Measurements from ENCODE around the gene CHKA.

CHKA gene

DNA sequence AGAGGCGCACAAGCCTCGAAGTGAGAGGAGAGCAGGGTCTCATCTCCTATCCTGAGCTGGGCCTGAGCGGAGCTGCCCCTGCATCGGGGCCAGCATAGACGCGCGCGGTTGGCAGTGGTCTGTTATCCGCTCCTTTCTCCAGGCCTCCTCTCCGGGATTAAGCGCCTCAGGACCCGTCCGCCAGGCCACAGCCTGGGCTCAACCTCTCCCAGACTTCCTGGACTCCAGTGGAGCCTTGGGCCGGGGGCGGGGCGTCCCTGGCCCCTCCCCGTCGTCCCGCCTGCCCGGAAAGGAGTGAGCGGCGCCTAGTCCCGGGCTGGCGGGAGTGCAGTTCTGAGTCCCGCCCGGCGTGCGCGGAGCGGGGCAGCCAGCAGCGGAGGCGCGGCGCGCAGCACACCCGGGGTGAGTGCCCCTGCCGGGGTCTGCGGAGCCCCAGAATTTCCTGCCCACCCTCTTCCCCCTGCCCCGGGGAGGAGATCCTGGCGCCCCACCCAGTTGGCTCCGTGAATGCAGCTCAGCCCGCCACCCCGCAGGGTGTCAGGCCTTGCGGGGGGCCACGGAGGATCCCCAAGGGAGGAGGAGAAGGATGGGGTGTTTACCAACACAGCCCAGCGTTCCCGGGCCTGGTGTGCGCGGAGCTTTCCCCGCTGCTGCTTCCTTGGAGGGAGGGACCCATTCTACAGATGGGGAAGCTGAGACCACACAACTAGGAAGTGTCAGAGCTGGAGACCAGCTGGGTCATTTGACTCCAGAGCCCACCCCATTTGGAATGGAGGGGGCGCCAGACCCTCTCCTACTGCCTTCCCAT lies 82.3 kb downstream of the CHKA start, which contains the start of gene TCIRG1:
Gene TCIRG1 (plus strand): TSS at position 308 of the 808 bp plus-strand sequence. CDS start 2,247 bp downstream, outside the sequence.
- no peaks in the 10 kb centered on the region; the same call in 1 of the 2 replicates for H4K20me1 ChIP-seq (ENCODE audit: insufficient read depth, low read length)
- no peak within 1 kb of the TSS for H3K4me3 ChIP-seq (ENCODE audit: low read depth in 1 of 2, low read length in 2 of 2)
- peaks cover 10% of the 10 kb centered on the region for H3K36me3 ChIP-seq (ENCODE audit: insufficient read depth, low read length)
- H3K4me1 ChIP-seq (ENCODE audit: insufficient read depth, low read length) = peaks cover 11% of the 10 kb centered on the region
- no peak within 1 kb of the TSS for H3K4me2 ChIP-seq (ENCODE audit: insufficient read depth, low read length)
- no peaks in the 10 kb centered on the region for H3K27me3 ChIP-seq (ENCODE audit: insufficient read depth, low read length, poor library complexity)
- ATAC-seq (ENCODE audit: insufficient read depth, low read depth) = no peak
- no peak for TF ChIP-seq EZH2 (IDR thresholded peaks at IDR 0.05; ENCODE audit: borderline replicate concordance, low read depth, low read length, severe bottlenecking)
- TF ChIP-seq, protein P1, sequence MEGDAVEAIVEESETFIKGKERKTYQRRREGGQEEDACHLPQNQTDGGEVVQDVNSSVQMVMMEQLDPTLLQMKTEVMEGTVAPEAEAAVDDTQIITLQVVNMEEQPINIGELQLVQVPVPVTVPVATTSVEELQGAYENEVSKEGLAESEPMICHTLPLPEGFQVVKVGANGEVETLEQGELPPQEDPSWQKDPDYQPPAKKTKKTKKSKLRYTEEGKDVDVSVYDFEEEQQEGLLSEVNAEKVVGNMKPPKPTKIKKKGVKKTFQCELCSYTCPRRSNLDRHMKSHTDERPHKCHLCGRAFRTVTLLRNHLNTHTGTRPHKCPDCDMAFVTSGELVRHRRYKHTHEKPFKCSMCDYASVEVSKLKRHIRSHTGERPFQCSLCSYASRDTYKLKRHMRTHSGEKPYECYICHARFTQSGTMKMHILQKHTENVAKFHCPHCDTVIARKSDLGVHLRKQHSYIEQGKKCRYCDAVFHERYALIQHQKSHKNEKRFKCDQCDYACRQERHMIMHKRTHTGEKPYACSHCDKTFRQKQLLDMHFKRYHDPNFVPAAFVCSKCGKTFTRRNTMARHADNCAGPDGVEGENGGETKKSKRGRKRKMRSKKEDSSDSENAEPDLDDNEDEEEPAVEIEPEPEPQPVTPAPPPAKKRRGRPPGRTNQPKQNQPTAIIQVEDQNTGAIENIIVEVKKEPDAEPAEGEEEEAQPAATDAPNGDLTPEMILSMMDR (IDR thresholded peaks at IDR 0.05; ENCODE audit: borderline replicate concordance, extremely low read depth, low read length, poor library complexity, severe bottlenecking) = no peak
- H3K9me3 ChIP-seq (ENCODE audit: insufficient read depth, low read length, severe bottlenecking) = no peaks in the 10 kb centered on the region
- H3K27ac ChIP-seq (ENCODE audit: low read length) = no peak within 1 kb of the TSS
- H3K79me2 ChIP-seq (ENCODE audit: insufficient read depth, low read length) = no peaks in the 10 kb centered on the region
- DNase-seq = peak; percentile 23
- peak within 1 kb of the TSS; percentile 16; the same call in 1 of the 2 replicates for H2AFZ ChIP-seq (ENCODE audit: low read depth, low read length)
- no peak within 1 kb of the TSS for H3K9ac ChIP-seq (ENCODE audit: low read depth, low read length)

DNA sequence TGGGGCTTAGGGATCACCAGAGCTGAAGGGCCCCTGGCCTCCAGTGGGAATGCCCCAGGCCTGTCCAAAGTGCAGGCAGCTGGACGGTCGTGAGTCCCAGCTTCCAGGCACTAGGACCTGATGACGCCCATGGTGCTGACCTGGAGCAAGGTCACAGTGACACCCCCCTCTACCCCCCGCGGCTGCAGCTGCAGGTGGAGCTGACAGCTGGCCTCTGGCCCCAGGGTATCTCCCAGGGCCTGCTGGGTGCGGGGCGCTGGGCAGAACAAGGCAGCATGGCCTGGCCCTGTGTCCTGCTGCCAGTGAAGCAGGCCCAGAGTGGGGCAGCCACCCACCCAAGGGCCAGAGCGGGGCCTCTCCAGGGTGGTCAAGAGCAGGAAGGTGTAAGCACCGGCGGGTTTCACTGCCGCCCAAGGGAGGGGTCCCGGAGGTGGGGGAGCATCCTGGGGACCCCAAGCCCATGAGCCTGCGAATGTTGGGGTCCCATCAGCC lies 82.9 kb downstream of the CHKA start:
- H3K4me1 ChIP-seq (ENCODE audit: insufficient read depth, low read length) = peaks cover 11% of the 10 kb centered on the region
- H3K36me3 ChIP-seq (ENCODE audit: insufficient read depth, low read length) = peaks cover 17% of the 10 kb centered on the region
- no peak overlapping the region for H3K4me2 ChIP-seq (ENCODE audit: insufficient read depth, low read length)
- H3K9ac ChIP-seq (ENCODE audit: low read depth, low read length) = no peak overlapping the region
- H3K4me3 ChIP-seq (ENCODE audit: low read depth in 1 of 2, low read length in 2 of 2) = no peak overlapping the region
- H3K27me3 ChIP-seq (ENCODE audit: insufficient read depth, low read length, poor library complexity) = no peaks in the 10 kb centered on the region
- H3K9me3 ChIP-seq (ENCODE audit: insufficient read depth, low read length, severe bottlenecking) = no peaks in the 10 kb centered on the region
- DNase-seq = no peak
- TF ChIP-seq EZH2 (IDR thresholded peaks at IDR 0.05; ENCODE audit: borderline replicate concordance, low read depth, low read length, severe bottlenecking) = no peak
- TF ChIP-seq, protein P1 (IDR thresholded peaks at IDR 0.05; ENCODE audit: borderline replicate concordance, extremely low read depth, low read length, poor library complexity, severe bottlenecking) = no peak
- ATAC-seq (ENCODE audit: insufficient read depth, low read depth) = no peak
- H3K27ac ChIP-seq (ENCODE audit: low read length) = no peak overlapping the region
- no peak overlapping the region for H2AFZ ChIP-seq (ENCODE audit: low read depth, low read length)
- H3K79me2 ChIP-seq (ENCODE audit: insufficient read depth, low read length) = no peaks in the 10 kb centered on the region; the same call in 1 of the 2 replicates
- H4K20me1 ChIP-seq (ENCODE audit: insufficient read depth, low read length) = peaks cover 2% of the 10 kb centered on the region

DNA sequence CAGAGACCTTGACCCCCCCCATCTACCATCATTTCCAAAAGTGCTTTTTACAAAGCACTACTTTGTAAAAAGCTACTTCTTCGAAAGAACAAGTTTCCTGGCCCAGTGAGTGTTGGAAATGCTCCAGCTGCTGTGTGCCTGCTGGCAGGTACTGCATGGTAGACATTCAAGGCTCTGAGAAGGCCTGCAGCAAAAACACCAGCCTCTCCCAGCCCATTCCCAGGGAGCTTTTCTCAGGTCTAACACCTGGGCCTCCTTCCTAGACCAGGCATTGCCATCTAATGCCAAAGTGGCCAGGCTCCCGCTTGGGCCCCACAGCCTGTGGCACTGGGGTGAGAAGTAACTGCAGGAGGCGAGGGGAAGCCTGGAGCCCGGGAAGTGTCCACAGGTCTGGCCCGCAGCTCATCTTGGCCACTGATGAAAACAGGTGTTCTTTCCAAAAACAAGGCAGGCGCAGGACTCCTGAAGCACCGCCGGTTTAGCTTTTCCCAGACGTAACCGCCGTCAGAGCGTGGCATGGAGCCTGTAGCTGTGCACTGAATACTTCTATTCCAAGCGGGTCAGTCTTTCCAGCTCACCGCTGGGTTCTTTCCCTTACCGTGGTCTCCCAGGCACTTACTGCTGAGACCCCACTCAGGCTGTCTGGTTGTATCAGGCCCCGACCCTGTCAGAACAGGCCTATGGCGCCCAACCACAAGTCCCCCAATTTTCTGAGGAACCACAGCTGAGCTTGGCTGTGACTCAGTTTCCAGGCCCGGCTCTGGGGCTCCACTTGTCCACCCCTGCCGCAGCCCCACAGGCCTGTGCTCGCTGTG lies 83.6 kb downstream of the CHKA start:
- H3K27ac ChIP-seq (ENCODE audit: low read length) = no peak overlapping the region
- H3K4me2 ChIP-seq (ENCODE audit: insufficient read depth, low read length) = no peak overlapping the region
- H3K4me3 ChIP-seq (ENCODE audit: low read depth in 1 of 2, low read length in 2 of 2) = no peak overlapping the region
- TF ChIP-seq, protein P1 (IDR thresholded peaks at IDR 0.05; ENCODE audit: borderline replicate concordance, extremely low read depth, low read length, poor library complexity, severe bottlenecking) = no peak
- no peak for TF ChIP-seq EZH2 (IDR thresholded peaks at IDR 0.05; ENCODE audit: borderline replicate concordance, low read depth, low read length, severe bottlenecking)
- DNase-seq (no peak), ATAC-seq (ENCODE audit: insufficient read depth, low read depth) (no peak)
- no peaks in the 10 kb centered on the region for H3K9me3 ChIP-seq (ENCODE audit: insufficient read depth, low read length, severe bottlenecking)
- no peaks in the 10 kb centered on the region for H3K27me3 ChIP-seq (ENCODE audit: insufficient read depth, low read length, poor library complexity)
- H3K79me2 ChIP-seq (ENCODE audit: insufficient read depth, low read length) = peaks cover 4% of the 10 kb centered on the region
- H4K20me1 ChIP-seq (ENCODE audit: insufficient read depth, low read length) = peaks cover 9% of the 10 kb centered on the region
- H2AFZ ChIP-seq (ENCODE audit: low read depth, low read length) = no peak overlapping the region
- H3K4me1 ChIP-seq (ENCODE audit: insufficient read depth, low read length) = peaks cover 14% of the 10 kb centered on the region
- H3K9ac ChIP-seq (ENCODE audit: low read depth, low read length) = no peak overlapping the region
- peaks cover 23% of the 10 kb centered on the region for H3K36me3 ChIP-seq (ENCODE audit: insufficient read depth, low read length)

Measured in DND-41 (cell line).